Spleen (tissue), 7 donors: ENCODE results near the gene WDFY2.

Source experiments
- CTCF ChIP-seq, 11 experiments: fragments of 200-600 bp in 7 of 11; fragments of 450-650 bp in 4 of 11; sonication (generic) in 4 of 11; IDR thresholded peaks in 8 of 11; conservative IDR thresholded peaks in 3 of 11; 1 replicate in 7 of 11; 2 replicates in 4 of 11; pipeline versions ENCODE4 v1.4.0 to v1.8.0; 2016 to 2021; ENCODE audit warnings: antibody characterized with exemption in 11 of 11, inconsistent platforms in 4 of 11, mild to moderate bottlenecking in 1 of 11
- POLR2A ChIP-seq, 3 donors: fragments of 450-650 bp; IDR thresholded peaks; one replicate each; pipeline ENCODE4 v1.5.1; 2017; ENCODE audit warnings: antibody characterized with exemption in 3 of 3, mild to moderate bottlenecking in 1 of 3
- donor health status: DM: no; HTN: no; CAD: no; lungs with moderate emphysema.
- donor health status: DM: no; HTN: no; CAD: no.
- donor health status: DM: no; HTN: no; CAD: no.

DNA sequence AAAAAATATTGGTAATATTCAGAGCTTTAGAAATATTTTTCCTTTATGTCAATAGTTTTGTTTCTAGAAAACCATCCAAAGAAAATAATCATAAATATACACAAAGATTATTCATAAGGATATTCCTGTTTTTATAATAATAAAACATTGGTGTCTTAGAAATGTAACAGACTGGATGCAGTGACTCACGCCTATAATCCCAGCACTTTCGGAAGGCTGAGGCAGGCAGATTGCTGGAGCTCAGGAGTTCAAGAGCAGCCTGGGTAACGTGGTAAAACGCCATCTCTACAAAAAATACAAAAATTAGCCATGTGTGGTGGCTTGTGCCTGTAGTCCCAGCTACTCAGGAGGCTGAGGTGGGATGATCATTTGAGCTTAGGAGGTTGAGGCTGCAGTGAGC, 112.9 kb downstream of the WDFY2 start:
- no peak for TF ChIP-seq CTCF (IDR thresholded peaks at IDR 0.05 in 8 of 11, conservative IDR thresholded peaks at IDR 0.05 in 3 of 11)
- no peak for TF ChIP-seq POLR2A (IDR thresholded peaks at IDR 0.05)
